ENCODE data around the gene ANAPC2. TPM values are rescaled to one million over a fixed set of nuclear protein-coding genes. Genes with fewer than 3 reads are reported as not detected.

Gene ANAPC2
- polyA plus RNA-seq, 3 donors, result 1.9 to 76.8 (median 2.0) TPM

GRCh38 chr9:137134191-137134590, 54.2 kb downstream of the ANAPC2 start:
- no peak overlapping the region for H3K27ac Mint-ChIP-seq

GRCh38 chr9:137130176-137130755, 58.1 kb downstream of the ANAPC2 start:
- Histone ChIP-seq H3K27ac (ENCODE audit: low read depth in 1 of 2, low read length in 2 of 2) (no peak overlapping the region), H4K20me1 (ENCODE audit: insufficient read depth, low read length) (no peaks in the 10 kb centered on the region), H3K9me3 (replicated peaks in 1 of 2; ENCODE audit: control insufficient read depth in 1 of 2, insufficient read depth in 1 of 2, low read length in 2 of 2) (peaks cover 10 to 17% of the 10 kb centered on the region in 2 donors), H3K4me2 (replicated peaks; ENCODE audit: extremely low read depth, low read length, poor library complexity, severe bottlenecking) (peak overlapping the region; percentile 88), H3K27me3 (ENCODE audit: control insufficient read depth in 2 of 2, insufficient read depth in 2 of 2, low read length in 2 of 2) (peaks cover 0 to 25% of the 10 kb centered on the region in 2 donors), H3K79me2 (ENCODE audit: insufficient read depth, low read length) (no peaks in the 10 kb centered on the region), H3K36me3 (replicated peaks in 1 of 2; ENCODE audit: control insufficient read depth in 1 of 2, insufficient read depth in 2 of 2, low read length in 2 of 2) (no peaks in the 10 kb centered on the region), H2AFZ (ENCODE audit: insufficient read depth, low read depth, low read length, poor library complexity, severe bottlenecking) (peak overlapping the region; percentile 92), H3K4me1 (ENCODE audit: control insufficient read depth in 1 of 2, insufficient read depth in 2 of 2, low read length in 2 of 2) (peaks cover 33 to 42% of the 10 kb centered on the region in 2 donors), H3K9ac (ENCODE audit: insufficient read depth, low read length, poor library complexity, severe bottlenecking) (peak overlapping the region; percentile 60), H3K4me3 (replicated peaks in 1 of 3; ENCODE audit: low read depth in 2 of 3, low read length in 3 of 3) (peak overlapping the region in 2 of 3 experiments; percentile 67 to 82)
- H3K4me3 Mint-ChIP-seq, result peak overlapping the region; percentile 70 to 81
- peaks cover 36 to 49% (median 38%) of the 10 kb centered on the region in 3 donors for H3K27me3 Mint-ChIP-seq (ENCODE audit: low read depth in 3 of 3)
- DNase-seq, result no peak
- peaks cover 0 to 3% of the 10 kb centered on the region in 2 donors for H3K36me3 Mint-ChIP-seq
- H3K9me3 Mint-ChIP-seq, result peaks cover 3 to 19% (median 14%) of the 10 kb centered on the region in 7 donors
- 9% methylated on average over 56 of the region's 58 CpGs for WGBS (ENCODE audit: insufficient coverage)
- H3K27ac Mint-ChIP-seq, result peak overlapping the region in 1 of 7 donors; percentile 33
- H3K4me1 Mint-ChIP-seq, result peaks cover 26% of the 10 kb centered on the region
- intact Hi-C loops (cut with micrococcal nuclease), result no loop called here
- no peak for TF ChIP-seq CTCF (IDR thresholded peaks at IDR 0.05)

More at GRCh38 chr9:137134191-137134590, 54.2 kb downstream of the ANAPC2 start:
- intact Hi-C loops (cut with micrococcal nuclease), result no loop called here
- peaks cover 59 to 74% (median 62%) of the 10 kb centered on the region in 3 donors for H3K27me3 Mint-ChIP-seq (ENCODE audit: low read depth in 3 of 3)
- no peak overlapping the region for H3K9ac ChIP-seq (ENCODE audit: insufficient read depth, low read length, poor library complexity, severe bottlenecking)
- H3K4me1 Mint-ChIP-seq, result peaks cover 2% of the 10 kb centered on the region
- peaks cover 3 to 21% (median 14%) of the 10 kb centered on the region in 7 donors for H3K9me3 Mint-ChIP-seq
- H3K9me3 ChIP-seq (replicated peaks in 1 of 2; ENCODE audit: control insufficient read depth in 1 of 2, insufficient read depth in 1 of 2, low read length in 2 of 2), result peaks cover 17 to 24% of the 10 kb centered on the region in 2 donors
- no peaks in the 10 kb centered on the region for H4K20me1 ChIP-seq (ENCODE audit: insufficient read depth, low read length)
- 90% methylated on average over 2 of the region's 4 CpGs for WGBS (ENCODE audit: insufficient coverage)
- peaks cover 4 to 13% of the 10 kb centered on the region in 2 donors for H3K4me1 ChIP-seq (ENCODE audit: control insufficient read depth in 1 of 2, insufficient read depth in 2 of 2, low read length in 2 of 2)
- no peak overlapping the region for H3K4me3 Mint-ChIP-seq
- H3K4me3 ChIP-seq (replicated peaks in 1 of 3; ENCODE audit: low read depth in 2 of 3, low read length in 3 of 3), result no peak overlapping the region
- no peak for DNase-seq
- no peak overlapping the region for H2AFZ ChIP-seq (ENCODE audit: insufficient read depth, low read depth, low read length, poor library complexity, severe bottlenecking)
- H3K36me3 Mint-ChIP-seq, result peaks cover 0 to 3% of the 10 kb centered on the region in 2 donors
- H3K79me2 ChIP-seq (ENCODE audit: insufficient read depth, low read length), result no peaks in the 10 kb centered on the region
- H3K27ac ChIP-seq (ENCODE audit: low read depth in 1 of 2, low read length in 2 of 2), result no peak overlapping the region
- no peaks in the 10 kb centered on the region for H3K36me3 ChIP-seq (replicated peaks in 1 of 2; ENCODE audit: control insufficient read depth in 1 of 2, insufficient read depth in 2 of 2, low read length in 2 of 2)
- no peak overlapping the region for H3K4me2 ChIP-seq (replicated peaks; ENCODE audit: extremely low read depth, low read length, poor library complexity, severe bottlenecking)
- TF ChIP-seq CTCF (IDR thresholded peaks at IDR 0.05), result no peak
- H3K27me3 ChIP-seq (ENCODE audit: control insufficient read depth in 2 of 2, insufficient read depth in 2 of 2, low read length in 2 of 2), result peaks cover 11 to 48% of the 10 kb centered on the region in 2 donors

Measured in CD14-positive monocyte (primary cell).